NCI-H774 (cell line): ENCODE results near the gene RAD51B.
"Not testable (repeated sequence)": the region's sequence is repeated elsewhere in the genome, so short reads cannot be mapped to it uniquely, and the experiment has no call there.

Experiments
- DNase-seq: peaks from one replicate; lab custom pipeline; 2025; lab: John Stamatoyannopoulos, UW

RAD51B gene

GRCh38 chr14:68176687-68177086 lies 357.1 kb downstream of the RAD51B start:
- no peak for DNase-seq

DNA sequence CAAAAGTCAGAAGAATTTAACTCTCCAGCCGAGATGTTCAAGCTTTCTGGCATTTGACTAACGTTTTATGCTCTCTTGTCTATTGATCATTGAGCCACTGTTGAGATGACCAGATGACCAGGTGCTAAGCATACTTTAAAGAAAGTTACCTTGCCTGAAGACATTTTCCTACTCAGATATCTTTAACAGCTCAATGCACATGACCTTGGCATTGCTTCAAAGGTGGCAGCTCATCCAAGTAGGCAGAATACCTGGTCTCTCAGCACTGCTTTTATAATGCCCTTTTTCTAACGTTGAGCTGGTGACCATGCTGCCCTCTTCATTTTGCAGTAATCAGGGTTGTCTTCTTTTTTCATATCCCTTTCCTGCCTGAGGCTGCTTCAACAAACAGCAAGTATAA lies 358.1 kb downstream of the RAD51B start:
- no peak for DNase-seq

DNA sequence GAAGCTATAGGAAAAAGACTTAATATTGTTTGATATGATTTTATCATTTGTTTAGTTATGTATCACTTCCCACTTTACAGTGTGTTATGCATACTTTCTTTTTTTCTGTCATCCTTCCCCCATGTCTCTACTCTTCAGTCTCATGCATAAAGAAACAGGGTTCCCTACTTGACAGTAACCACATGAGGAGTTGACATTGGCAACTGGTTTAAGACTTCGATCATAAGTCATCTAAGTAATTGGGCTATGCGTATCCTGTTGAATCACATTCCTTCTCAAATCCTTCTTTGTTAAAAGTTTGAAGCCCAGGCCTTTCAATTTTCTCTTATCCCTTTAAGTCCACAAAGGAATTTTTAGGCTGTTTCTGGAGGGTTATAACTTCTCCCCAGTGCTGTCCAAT lies 358.7 kb downstream of the RAD51B start:
- no peak for DNase-seq

DNA sequence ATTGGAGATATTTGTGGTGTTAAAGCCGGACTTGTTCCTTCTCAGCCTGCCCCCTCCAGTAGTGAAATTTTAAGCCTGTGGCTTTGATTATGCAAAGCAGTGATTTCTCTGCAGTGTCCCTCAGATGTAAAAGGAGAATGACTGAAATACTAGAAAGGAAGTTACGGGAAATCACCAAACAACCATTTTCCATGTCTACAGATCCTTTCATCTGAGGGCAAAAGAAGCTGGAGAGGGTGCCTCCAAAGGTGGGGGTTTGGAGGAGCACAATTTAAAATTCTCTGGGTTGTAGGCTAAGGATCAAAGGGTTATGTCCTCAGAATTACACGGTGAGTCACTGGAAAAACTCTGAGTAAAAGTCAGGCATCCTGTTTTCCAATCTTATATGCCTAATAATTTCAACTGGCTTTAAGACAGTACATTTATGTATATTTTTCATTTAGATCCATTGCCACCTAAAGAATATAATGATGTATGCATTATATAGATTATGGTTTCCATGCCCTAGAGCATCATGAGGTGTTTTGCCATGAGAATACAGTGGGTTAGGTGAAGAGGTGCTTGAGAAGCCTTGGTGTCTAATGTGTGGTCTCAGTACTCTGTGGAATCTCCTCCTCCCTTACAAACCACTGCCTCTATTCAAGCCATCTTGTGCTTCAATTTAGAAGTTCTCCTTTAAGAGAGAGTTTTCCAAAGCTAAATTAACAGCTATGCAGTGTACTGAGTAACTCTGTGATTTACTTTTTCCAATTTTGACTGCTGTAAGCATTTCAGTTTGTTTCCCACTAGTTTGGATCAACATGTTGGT lies 362.1 kb downstream of the RAD51B start:
- no peak for DNase-seq

- DNase-seq: no peak
Measured at GRCh38 chr14:68182492-68182891, 362.9 kb downstream of the RAD51B start.

DNA sequence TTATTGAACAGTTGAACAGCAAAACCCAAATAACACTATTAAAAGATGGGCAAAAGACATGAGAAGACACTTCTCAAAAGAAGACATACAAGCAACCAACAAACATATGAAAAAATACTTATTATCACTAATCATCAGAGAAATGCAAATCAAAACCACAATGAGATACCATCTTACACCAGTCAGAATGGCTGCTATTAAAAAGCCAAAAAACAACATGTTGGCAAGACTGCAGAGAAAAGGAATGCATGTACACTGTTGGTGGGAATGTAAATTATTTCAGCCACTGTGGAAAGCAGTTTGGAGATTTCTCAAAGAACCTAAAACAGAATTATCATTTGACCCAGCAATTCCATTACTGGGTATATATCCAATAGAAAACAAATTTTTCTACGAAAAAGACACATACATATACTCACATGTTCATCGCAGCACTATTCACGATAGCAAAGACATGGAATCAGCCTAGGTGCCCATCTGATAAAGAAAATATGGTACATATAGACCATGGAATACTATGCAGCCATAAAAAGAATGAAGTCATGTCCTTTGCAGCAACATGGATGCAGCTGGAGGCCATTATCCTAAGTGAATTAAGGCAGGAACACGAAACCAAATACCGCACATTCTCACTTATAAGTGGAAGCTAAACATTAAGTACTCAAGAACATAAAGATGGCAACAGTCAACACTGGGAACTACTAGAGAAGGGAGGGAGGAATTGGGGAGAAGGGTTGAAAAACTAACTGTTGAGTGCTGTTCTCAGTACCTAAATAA lies 367.1 kb downstream of the RAD51B start:
- not testable (repeated sequence) for DNase-seq

DNA sequence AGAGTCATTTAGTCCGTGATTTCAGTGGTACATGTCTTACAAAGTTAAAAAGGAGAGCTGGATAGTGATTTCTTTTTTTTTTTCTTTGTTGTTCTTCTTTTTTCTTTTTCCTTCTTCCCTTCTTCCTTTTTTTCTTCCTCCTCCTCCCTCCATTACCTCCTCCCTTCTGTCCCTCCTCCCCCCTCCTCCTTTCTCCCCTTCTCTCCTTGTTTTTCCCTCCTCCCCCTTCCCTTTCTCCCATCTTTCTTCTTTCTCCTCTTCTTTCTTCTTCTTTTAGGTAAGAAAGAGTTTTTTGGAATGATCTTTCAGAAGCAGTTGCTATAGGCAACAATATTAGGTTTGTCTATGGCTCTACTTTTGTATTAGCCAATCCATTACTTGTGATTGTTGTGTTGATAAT lies 368.6 kb downstream of the RAD51B start:
- no peak for DNase-seq

GRCh38 chr14:68190032-68190431 lies 370.5 kb downstream of the RAD51B start:
- no peak for DNase-seq

DNA sequence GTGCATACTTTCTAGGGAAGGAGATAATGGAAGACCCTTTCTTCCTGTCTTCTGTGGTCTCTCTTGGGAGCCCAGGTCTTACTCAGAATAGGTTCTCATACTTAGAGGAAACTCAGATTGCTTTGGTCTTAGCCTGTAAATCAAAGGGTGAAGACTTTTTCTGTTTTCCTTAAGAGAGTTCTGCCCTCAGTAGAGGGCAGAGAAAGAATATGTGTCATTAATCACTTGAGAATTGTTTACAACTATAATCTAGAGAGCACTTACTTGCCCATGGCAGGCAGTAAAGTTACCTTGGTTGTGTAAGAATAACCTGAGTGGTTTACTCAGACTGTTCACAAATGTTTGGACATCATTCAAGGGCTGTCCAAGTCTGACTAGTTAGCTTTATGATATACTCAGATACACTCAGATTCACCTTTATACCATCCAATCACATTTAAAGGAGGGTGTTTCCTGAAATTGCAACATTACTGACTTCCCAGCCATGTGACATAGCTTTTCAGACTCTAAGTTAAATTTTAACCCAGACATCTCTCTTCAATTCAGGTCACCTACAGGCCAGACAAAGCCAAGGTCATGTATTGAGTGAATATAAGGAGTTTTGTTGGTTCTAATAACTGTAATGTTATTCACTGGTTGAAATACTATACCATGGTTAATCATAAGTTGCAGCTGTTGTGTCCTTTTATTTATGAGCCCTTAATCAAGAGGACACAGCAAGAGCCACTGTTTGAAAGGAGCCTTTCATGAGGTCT lies 372.2 kb downstream of the RAD51B start:
- no peak for DNase-seq

- DNase-seq: no peak
Measured at GRCh38 chr14:68192935-68193334, 373.4 kb downstream of the RAD51B start.

GRCh38 chr14:68193970-68194681 lies 374.5 kb downstream of the RAD51B start:
- no peak for DNase-seq

GRCh38 chr14:68195126-68195525 lies 375.5 kb downstream of the RAD51B start:
- peak; percentile 68 for DNase-seq

DNA sequence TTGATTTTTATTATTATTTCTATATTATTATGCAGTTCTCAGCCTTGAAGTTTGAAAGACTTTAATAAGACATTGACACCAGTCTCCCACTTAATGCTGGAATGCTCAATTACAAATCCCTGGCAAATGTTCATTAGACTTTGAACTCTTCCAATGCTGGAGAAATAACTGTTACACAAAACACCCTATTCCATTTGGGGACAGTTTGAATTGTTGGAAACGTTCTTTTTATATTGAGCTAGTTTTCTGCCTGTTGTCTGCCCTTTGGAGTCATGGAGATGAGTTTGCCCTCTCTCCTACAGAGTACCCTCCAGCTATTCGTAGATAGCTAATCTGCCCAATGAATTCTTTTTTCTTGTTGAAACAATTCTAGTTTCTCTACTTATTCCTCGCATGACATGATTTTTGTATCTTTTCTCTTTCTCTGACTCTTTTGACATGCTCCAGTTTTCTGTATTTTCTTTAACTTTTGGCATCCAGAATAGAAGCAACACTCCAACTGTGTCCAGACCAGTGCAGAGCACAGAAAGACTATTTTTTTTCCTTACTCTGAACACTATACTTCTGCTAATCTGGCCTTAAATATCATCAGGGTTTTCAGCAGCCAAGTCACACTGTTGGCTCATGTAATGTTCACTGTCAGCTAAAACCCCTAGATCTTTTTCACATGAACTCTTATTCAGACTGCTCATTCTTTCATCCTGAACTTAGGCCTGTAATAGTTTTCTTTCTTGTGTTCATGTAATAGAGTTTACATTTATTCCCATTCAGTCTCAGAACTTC lies 379.3 kb downstream of the RAD51B start:
- no peak for DNase-seq

DNA sequence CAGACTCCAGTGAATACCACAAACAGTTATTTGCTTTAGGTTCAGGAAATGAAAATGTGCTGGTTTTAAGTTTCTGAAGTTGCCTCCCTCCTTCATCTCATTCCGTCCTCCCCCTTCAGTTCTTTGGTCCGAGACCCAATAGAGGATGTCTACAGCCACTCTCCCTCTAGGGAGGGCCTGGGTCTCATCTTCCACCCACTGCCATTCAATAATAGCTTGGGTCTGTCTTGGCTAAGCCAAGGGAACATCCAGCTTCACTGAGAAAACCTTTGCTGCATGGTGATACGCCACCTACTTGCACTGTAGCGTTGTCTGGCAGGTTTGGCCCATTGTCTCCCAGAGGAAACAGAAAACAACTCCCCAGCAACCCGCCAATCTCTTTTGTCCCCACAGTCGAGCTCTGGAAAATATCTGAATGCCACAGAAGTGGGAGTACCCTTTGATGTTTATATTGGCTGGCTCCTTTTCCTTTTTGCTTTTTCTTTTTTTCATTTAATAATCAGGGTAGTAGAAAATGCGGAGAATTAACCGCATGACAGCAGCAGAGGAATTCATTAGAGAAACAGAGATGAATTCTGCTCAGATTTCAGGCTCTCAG lies 380.1 kb downstream of the RAD51B start:
- DNase-seq: peak; percentile 8

DNA sequence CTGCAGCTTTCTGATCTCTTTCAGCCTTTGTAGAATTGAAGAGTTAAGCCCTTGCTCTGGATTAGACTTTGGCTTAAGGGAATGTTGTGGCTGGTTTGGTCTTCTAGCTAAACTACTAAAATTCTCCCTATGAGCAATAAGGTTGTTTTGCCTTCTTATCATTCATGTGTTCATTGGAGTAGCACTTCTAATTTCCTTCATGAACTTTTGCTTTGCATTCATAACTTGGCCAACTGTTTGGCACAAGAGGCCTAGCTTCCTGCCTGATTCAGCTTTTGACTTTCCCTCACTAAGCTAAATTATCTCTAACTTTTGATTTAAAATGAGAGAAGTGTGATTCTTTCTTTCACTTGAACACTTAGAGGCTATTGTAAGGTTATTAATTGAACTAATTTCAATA lies 384.3 kb downstream of the RAD51B start:
- no peak for DNase-seq

GRCh38 chr14:68208218-68208617 lies 388.6 kb downstream of the RAD51B start:
- no peak for DNase-seq

DNA sequence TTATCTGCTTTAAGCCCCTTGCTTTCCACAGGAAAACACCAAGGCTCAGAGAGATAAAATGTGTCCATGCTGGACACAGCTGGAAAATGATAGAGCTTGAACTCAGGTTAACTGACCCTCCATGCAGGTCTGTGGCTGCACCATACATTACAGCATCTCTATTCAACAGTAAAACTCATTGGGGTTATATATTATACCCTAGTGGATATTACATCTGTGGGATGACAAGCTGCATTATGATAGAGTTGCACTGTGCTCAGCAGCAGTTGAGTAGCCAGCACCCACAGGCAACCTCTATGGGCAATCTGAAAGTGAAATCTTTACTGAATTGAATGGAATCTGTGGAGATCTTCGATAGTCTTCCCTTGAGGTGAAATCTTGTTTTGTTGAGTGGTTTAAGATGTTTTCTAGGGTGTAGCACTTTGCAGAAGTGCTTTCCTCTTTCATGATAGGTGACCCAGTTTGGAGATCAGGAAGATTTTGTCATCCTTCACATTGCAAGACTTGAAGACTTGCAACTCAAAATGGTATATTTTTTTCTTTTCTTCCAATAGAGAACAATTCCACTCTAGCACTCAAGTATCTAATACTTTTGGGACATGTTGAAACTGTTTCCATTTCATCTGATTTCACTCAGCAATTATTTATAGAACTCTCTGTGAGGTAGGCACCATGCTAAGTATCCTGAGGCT lies 389.2 kb downstream of the RAD51B start:
- no peak for DNase-seq

- DNase-seq: no peak
Measured at GRCh38 chr14:68210729-68211299, 391.2 kb downstream of the RAD51B start.

GRCh38 chr14:68211421-68211820 lies 391.8 kb downstream of the RAD51B start:
- DNase-seq: no peak

- DNase-seq: no peak
Measured at GRCh38 chr14:68211886-68212285, 392.3 kb downstream of the RAD51B start.
